Measurements from ENCODE around the gene EXOC6B. TPM values are rescaled to one million over a fixed set of nuclear protein-coding genes. Genes with fewer than 3 reads are reported as not detected.

Gene EXOC6B
- 37.4 TPM for total RNA-seq
- long read RNA-seq, partial matches to known transcripts: 0 of 25 reads
- long read RNA-seq, other reads (novel, unspliced or antisense): 25 of 25 reads

- DNase-seq (ENCODE audit: low spot score): peak; percentile 96
Measured at GRCh38 chr2:72825257-72826155, at the start of gene EXOC6B. EXOC6B (minus strand) TSS chr2:72826033.

GRCh38 chr2:72871880-72872279 is 46.0 kb upstream of the EXOC6B start:
- DNase-seq (ENCODE audit: low spot score): no peak

GRCh38 chr2:72871060-72871459 is 45.2 kb upstream of the EXOC6B start:
- no peak for DNase-seq (ENCODE audit: low spot score)

- no peak for DNase-seq (ENCODE audit: low spot score)
Measured at GRCh38 chr2:72864500-72864899, 38.7 kb upstream of the EXOC6B start.

GRCh38 chr2:72863046-72863445 is 37.2 kb upstream of the EXOC6B start:
- no peak for DNase-seq (ENCODE audit: low spot score)

- peak; percentile 97 for DNase-seq (ENCODE audit: low spot score)
Measured at GRCh38 chr2:72862239-72862988, 36.6 kb upstream of the EXOC6B start.

GRCh38 chr2:72859831-72860262 is 34.0 kb upstream of the EXOC6B start:
- no peak for DNase-seq (ENCODE audit: low spot score)

- no peak for DNase-seq (ENCODE audit: low spot score)
Measured at GRCh38 chr2:72851333-72851732, 25.5 kb upstream of the EXOC6B start.

GRCh38 chr2:72849138-72849462 is 23.3 kb upstream of the EXOC6B start:
- no peak for DNase-seq (ENCODE audit: low spot score)

- no peak for DNase-seq (ENCODE audit: low spot score)
Measured at GRCh38 chr2:72848436-72849137, 22.8 kb upstream of the EXOC6B start.

GRCh38 chr2:72847534-72848315 is 21.9 kb upstream of the EXOC6B start:
- no peak for DNase-seq (ENCODE audit: low spot score)

- no peak for DNase-seq (ENCODE audit: low spot score)
Measured at GRCh38 chr2:72846171-72847095, 20.6 kb upstream of the EXOC6B start.

- DNase-seq (ENCODE audit: low spot score): no peak
Measured at GRCh38 chr2:72843301-72843700, 17.5 kb upstream of the EXOC6B start.

- no peak for DNase-seq (ENCODE audit: low spot score)
Measured at GRCh38 chr2:72841462-72842125, 15.8 kb upstream of the EXOC6B start.

- no peak for DNase-seq (ENCODE audit: low spot score)
Measured at GRCh38 chr2:72840066-72840465, 14.2 kb upstream of the EXOC6B start.

- DNase-seq (ENCODE audit: low spot score): no peak
Measured at GRCh38 chr2:72837171-72837570, 11.3 kb upstream of the EXOC6B start.

- no peak for DNase-seq (ENCODE audit: low spot score)
Measured at GRCh38 chr2:72835403-72835802, 9.6 kb upstream of the EXOC6B start.

GRCh38 chr2:72834596-72834995 is 8.8 kb upstream of the EXOC6B start:
- no peak for DNase-seq (ENCODE audit: low spot score)

GRCh38 chr2:72833084-72833714 is 7.4 kb upstream of the EXOC6B start:
- DNase-seq (ENCODE audit: low spot score): no peak
